GM12878 (cell line): ENCODE data around the gene M1AP. TPM values are rescaled to one million over a fixed set of nuclear protein-coding genes. Genes with fewer than 3 reads are reported as not detected.

ENCODE experiments used
- ATAC-seq: fragments of 200-7000 bp; cut with Tn5 transposase; 3 replicates; pipeline ENCODE4 v1.9.1; 2020; ENCODE audit warnings: mild to moderate bottlenecking, moderate library complexity
- BruUV-seq: library from RNA; stranded (reverse); fragments of 400-500 nt; replicated peaks from 2 replicates; lab custom pipeline; 2021; lab: Mats Ljungman, UMichigan
- CTCF ChIA-PET: fragments of 300-600 bp; sonication (Branson Sonifier 250); formaldehyde crosslinking; extraction: SDS; loops from one replicate; lab custom pipeline; 2021; ENCODE audit warnings: inconsistent platforms; lab: Yijun Ruan, JAX
- POLR2A ChIA-PET: fragments of 350-600 bp; formaldehyde crosslinking; extraction: SDS; loops from one replicate; lab custom pipeline; 2021; ENCODE audit warnings: inconsistent platforms; lab: Charles Lee
- RAD21 ChIA-PET: fragments of 300-600 bp; sonication (Branson Sonifier 250); formaldehyde crosslinking; loops from one replicate; lab custom pipeline; 2023; ENCODE audit warnings: antibody characterized with exemption; ENCODE audit not compliant: unreplicated experiment; lab: Charles Lee
- SMC1A ChIA-PET: fragments of 300-600 bp; sonication (Branson Sonifier 250); formaldehyde crosslinking; loops from one replicate; lab custom pipeline; 2023; ENCODE audit not compliant: unreplicated experiment, uncharacterized antibody; lab: Charles Lee
- DNase-seq: peaks from one replicate; pipeline ENCODE4 v3.0.0-alpha.2; 2011; ENCODE audit warnings: low read depth, low spot score
- FAIRE-seq: peaks from 3 replicates; lab custom pipeline; 2011; peaks lifted over from hg19 to GRCh38; lab: Jason Lieb, UNC
- H2AFZ ChIP-seq: 2 replicates; pipeline ENCODE4 v1.6.0; 2011; ENCODE audit warnings: low read depth, low read length, control low read depth; ENCODE audit not compliant: control insufficient read depth
- H3K27ac ChIP-seq: 2 replicates; pipeline ENCODE4 v1.5.1; 2011; ENCODE audit warnings: control low read depth; ENCODE audit not compliant: control insufficient read depth, insufficient read depth
- H3K27me3 ChIP-seq, 2 experiments: replicated peaks in 1 of 2; 2 replicates each; pipeline versions ENCODE4 v1.6.0 to v1.6.1; 2011; ENCODE audit warnings: low read length in 1 of 2; ENCODE audit not compliant: control insufficient read depth in 2 of 2, insufficient read depth in 2 of 2
- H3K36me3 ChIP-seq, 2 experiments: 2 replicates each; pipeline ENCODE4 v1.5.1; 2011; ENCODE audit warnings: low read length in 1 of 2; ENCODE audit not compliant: control insufficient read depth in 2 of 2, insufficient read depth in 2 of 2
- H3K4me1 ChIP-seq: 2 replicates; pipeline ENCODE4 v1.6.1; 2011; ENCODE audit warnings: mild to moderate bottlenecking, low read length, moderate library complexity, mixed read lengths; ENCODE audit not compliant: control insufficient read depth, insufficient read depth
- H3K4me2 ChIP-seq: 2 replicates; pipeline ENCODE4 v1.6.0; 2011; ENCODE audit warnings: control low read depth; ENCODE audit not compliant: control insufficient read depth, insufficient read depth
- H3K4me3 ChIP-seq: fragments of 200-600 bp; sonication (generic); 2 replicates; pipeline ENCODE4 v1.5.1; 2016
- H3K79me2 ChIP-seq: 2 replicates; pipeline ENCODE4 v1.6.0; 2011; ENCODE audit warnings: low read length; ENCODE audit not compliant: control insufficient read depth, insufficient read depth
- H3K9ac ChIP-seq: 2 replicates; pipeline ENCODE4 v1.8.0; 2011; ENCODE audit warnings: low read length, control low read depth, mixed read lengths; ENCODE audit not compliant: control insufficient read depth, insufficient read depth
- H3K9me3 ChIP-seq: replicated peaks from 3 replicates; pipeline ENCODE4 v1.5.1; 2011; ENCODE audit warnings: mild to moderate bottlenecking, low read length; ENCODE audit not compliant: control insufficient read depth, insufficient read depth
- H4K20me1 ChIP-seq: 2 replicates; pipeline ENCODE4 v1.6.0; 2011; ENCODE audit not compliant: control insufficient read depth, insufficient read depth
- CHD2 ChIP-seq: IDR thresholded peaks from 2 replicates; pipeline ENCODE4 v1.6.1; 2011; ENCODE audit warnings: low read depth, low read length, improper control_type of control experiment, borderline replicate concordance
- DPF2 ChIP-seq: fragments of 450-650 bp; IDR thresholded peaks from 2 replicates; pipeline ENCODE4 v1.6.1; 2017; ENCODE audit warnings: mild to moderate bottlenecking
- FOXM1 ChIP-seq: IDR thresholded peaks from 2 replicates; pipeline ENCODE4 v1.6.1; 2012; ENCODE audit warnings: low read depth, mild to moderate bottlenecking, inconsistent platforms, low read length, moderate library complexity
- HDGF ChIP-seq: fragments of 450-650 bp; IDR thresholded peaks from 2 replicates; pipeline ENCODE4 v1.6.1; 2016; ENCODE audit warnings: antibody characterized with exemption
- JUND ChIP-seq: IDR thresholded peaks from 2 replicates; pipeline ENCODE4 v1.6.1; 2012; ENCODE audit warnings: low read depth, mild to moderate bottlenecking, low read length, improper control_type of control experiment, moderate library complexity
- KLF5 ChIP-seq: fragments of 450-650 bp; IDR thresholded peaks from 2 replicates; pipeline ENCODE4 v1.6.1; 2014; ENCODE audit warnings: mild to moderate bottlenecking; ENCODE audit not compliant: partially characterized antibody
- NFYB ChIP-seq: IDR thresholded peaks from 2 replicates; pipeline ENCODE4 v1.6.1; 2011; ENCODE audit warnings: low read depth, mild to moderate bottlenecking, low read length, improper control_type of control experiment, moderate library complexity; ENCODE audit not compliant: insufficient read depth
- PAX5 ChIP-seq: IDR thresholded peaks from 2 replicates; pipeline ENCODE4 v1.6.1; 2011; ENCODE audit warnings: low read depth, low read length, borderline replicate concordance
- RFX5 ChIP-seq: IDR thresholded peaks from 2 replicates; pipeline ENCODE4 v1.6.1; 2011; ENCODE audit warnings: low read depth, low read length, improper control_type of control experiment
- SMAD5 ChIP-seq: IDR thresholded peaks from 2 replicates; pipeline ENCODE4 v1.6.1; 2016; ENCODE audit warnings: antibody characterized with exemption, low read depth
- STAT1 ChIP-seq: fragments of 450-650 bp; conservative IDR thresholded peaks from 2 replicates; pipeline ENCODE4 v1.6.1; 2014; ENCODE audit warnings: antibody characterized with exemption, mild to moderate bottlenecking
- TCF7 ChIP-seq: IDR thresholded peaks from 2 replicates; pipeline ENCODE4 v1.6.1; 2014; ENCODE audit warnings: antibody characterized with exemption, borderline replicate concordance
- WGBS: methylation state at CpG from one replicate; pipeline ENCODE4 v1.1.6; 2016; ENCODE audit warnings: low lambda C conversion rate; ENCODE audit not compliant: insufficient replicate concordance, insufficient coverage; ENCODE audit errors: missing lambda C conversion rate; 5-methylcytosine and 5-hydroxymethylcytosine counted together
- in situ Hi-C: fragments of 300-500 bp; cut with MboI; formaldehyde crosslinking; loops from 9 replicates; pipeline ENCODE4 v1.14.3; 2018; ENCODE audit warnings: mixed read lengths
- intact Hi-C: fragments of 100-400 bp; cut with micrococcal nuclease; formaldehyde crosslinking; loops from one replicate; pipeline ENCODE4 v1.14.2; 2022; ENCODE audit not compliant: unreplicated experiment
- polyA plus RNA-seq, 11 experiments: library from polyadenylated mRNA; depleted of rRNA in 4 of 11; unstranded in 6 of 11; stranded (reverse) in 5 of 11; fragments of >200 nt; fragmentation: Nextera tagmentation in 4 of 11; fragmentation: Illumina TruSeq in 1 of 11; extraction: Ambion mirVana in 4 of 11; extraction: Trizol in 1 of 11; gene quantifications; 1 replicate in 1 of 11; 2 replicates in 10 of 11; pipeline versions ENCODE4 v1.2.1 to v1.2.3, GENCODE V29; 2011 to 2016; ENCODE audit warnings: inconsistent platforms in 2 of 11, missing spikeins in 2 of 11, low read depth in 1 of 11
- total RNA-seq, 4 experiments: library from RNA; depleted of rRNA in 3 of 4; stranded (reverse); fragments of >200 nt in 3 of 4; fragmentation: Illumina TruSeq in 1 of 4; extraction: Trizol in 1 of 4; gene quantifications; 2 replicates each; pipeline versions ENCODE4 v1.2.1 to v1.2.3, GENCODE V29; 2013 to 2021
- TF ChIP-seq, protein P1 (sequence below): IDR thresholded peaks from 2 replicates; pipeline ENCODE4 v1.6.1; 2012; ENCODE audit warnings: low read depth, low read length, improper control_type of control experiment
- TF ChIP-seq, protein P2 (sequence below): fragments of 450-650 bp; formaldehyde crosslinking; IDR thresholded peaks from 2 replicates; pipeline ENCODE4 v1.4.0; 2022; ENCODE audit warnings: mild to moderate bottlenecking, moderate library complexity

The M1AP gene
- total and polyA plus RNA-seq, 10 of the 15 experiments (the other 5 are each of a cell fraction or from before 2014, with no cell fraction given), result 0.04 to 0.32 (median 0.16) TPM; not detected in 4

DNA sequence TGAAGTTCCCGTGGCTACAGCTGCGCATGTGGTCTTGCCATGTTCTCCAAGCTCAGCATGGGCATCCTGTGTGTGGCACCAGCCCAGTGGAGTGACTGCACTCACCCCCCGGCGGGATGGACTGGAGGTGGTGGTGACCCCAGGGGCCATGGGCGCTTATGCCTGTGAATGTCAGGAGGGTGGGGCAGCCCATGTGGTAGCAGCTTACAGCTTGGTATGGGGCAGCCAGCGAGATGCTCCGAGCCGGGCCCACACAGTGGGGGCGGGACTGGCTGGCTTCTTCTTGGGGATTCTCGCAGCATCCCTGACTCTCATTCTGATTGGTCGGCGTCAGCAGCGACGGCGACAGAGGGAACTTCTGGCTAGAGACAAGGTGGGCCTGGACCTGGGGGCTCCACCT is 31.5 kb upstream of the M1AP start:
- SMC1A ChIA-PET, result interaction anchor here (1.7 kb wide), 1 partner anchor 9 kb away, joined by 6 read pairs; no protein-coding TSS in a partner anchor
- Histone ChIP-seq H3K79me2 (no peaks in the 10 kb centered on the region), H3K9ac (no peak overlapping the region), H3K27me3 (no peaks in the 10 kb centered on the region), H3K4me3 (no peak overlapping the region), H4K20me1 (no peaks in the 10 kb centered on the region), H3K4me1 (no peaks in the 10 kb centered on the region), H3K36me3 (no peaks in the 10 kb centered on the region), H3K4me2 (no peak overlapping the region), H3K27ac (no peak overlapping the region), H2AFZ (no peak overlapping the region), H3K9me3 (no peaks in the 10 kb centered on the region)
- no TSS peak for BruUV-seq
- CTCF ChIA-PET, result interaction anchor here (1.9 kb wide), 1 partner anchor 8 kb away, joined by 5 read pairs; no protein-coding TSS in a partner anchor
- intact Hi-C loops, result no loop called here
- DNase-seq, result no peak
- FAIRE-seq, result no peak
- POLR2A ChIA-PET, result no interaction called here
- no peak for ATAC-seq
- WGBS, result 92% methylated on average over 15 of the region's 15 CpGs
- in situ Hi-C loops, result no loop called here
- RAD21 ChIA-PET, result no interaction called here
- TF ChIP-seq, protein P1, sequence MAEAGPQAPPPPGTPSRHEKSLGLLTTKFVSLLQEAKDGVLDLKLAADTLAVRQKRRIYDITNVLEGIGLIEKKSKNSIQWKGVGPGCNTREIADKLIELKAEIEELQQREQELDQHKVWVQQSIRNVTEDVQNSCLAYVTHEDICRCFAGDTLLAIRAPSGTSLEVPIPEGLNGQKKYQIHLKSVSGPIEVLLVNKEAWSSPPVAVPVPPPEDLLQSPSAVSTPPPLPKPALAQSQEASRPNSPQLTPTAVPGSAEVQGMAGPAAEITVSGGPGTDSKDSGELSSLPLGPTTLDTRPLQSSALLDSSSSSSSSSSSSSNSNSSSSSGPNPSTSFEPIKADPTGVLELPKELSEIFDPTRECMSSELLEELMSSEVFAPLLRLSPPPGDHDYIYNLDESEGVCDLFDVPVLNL, result no peak
- no peak for TF ChIP-seq FOXM1
- TF ChIP-seq KLF5, result no peak
- no peak for TF ChIP-seq JUND
- TF ChIP-seq, protein P2, sequence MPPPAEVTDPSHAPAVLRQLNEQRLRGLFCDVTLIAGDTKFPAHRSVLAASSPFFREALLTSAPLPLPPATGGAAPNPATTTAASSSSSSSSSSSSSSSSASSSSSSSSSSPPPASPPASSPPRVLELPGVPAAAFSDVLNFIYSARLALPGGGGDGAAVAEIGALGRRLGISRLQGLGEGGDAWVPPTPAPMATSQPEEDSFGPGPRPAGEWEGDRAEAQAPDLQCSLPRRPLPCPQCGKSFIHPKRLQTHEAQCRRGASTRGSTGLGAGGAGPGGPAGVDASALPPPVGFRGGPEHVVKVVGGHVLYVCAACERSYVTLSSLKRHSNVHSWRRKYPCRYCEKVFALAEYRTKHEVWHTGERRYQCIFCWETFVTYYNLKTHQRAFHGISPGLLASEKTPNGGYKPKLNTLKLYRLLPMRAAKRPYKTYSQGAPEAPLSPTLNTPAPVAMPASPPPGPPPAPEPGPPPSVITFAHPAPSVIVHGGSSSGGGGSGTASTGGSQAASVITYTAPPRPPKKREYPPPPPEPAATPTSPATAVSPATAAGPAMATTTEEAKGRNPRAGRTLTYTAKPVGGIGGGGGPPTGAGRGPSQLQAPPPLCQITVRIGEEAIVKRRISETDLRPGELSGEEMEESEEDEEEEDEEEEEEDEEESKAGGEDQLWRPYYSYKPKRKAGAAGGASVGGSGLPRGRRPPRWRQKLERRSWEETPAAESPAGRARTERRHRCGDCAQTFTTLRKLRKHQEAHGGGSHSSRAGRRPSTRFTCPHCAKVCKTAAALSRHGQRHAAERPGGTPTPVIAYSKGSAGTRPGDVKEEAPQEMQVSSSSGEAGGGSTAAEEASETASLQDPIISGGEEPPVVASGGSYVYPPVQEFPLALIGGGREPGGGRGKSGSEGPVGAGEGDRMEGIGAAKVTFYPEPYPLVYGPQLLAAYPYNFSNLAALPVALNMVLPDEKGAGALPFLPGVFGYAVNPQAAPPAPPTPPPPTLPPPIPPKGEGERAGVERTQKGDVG (CRISPR knock-in tag), result no peak
- no peak for TF ChIP-seq TCF7
- no peak for TF ChIP-seq CHD2
- no peak for TF ChIP-seq HDGF
- no peak for TF ChIP-seq RFX5
- TF ChIP-seq STAT1, result no peak
- TF ChIP-seq DPF2, result no peak
- no peak for TF ChIP-seq PAX5
- no peak for TF ChIP-seq SMAD5
- TF ChIP-seq NFYB, result no peak
